Vagina (tissue), 2 donors: Measurements from ENCODE around the gene BAG5.

ENCODE experiments used
- CTCF ChIP-seq, 3 experiments: fragments of 450-650 bp in 2 of 3; fragments of 200-600 bp in 1 of 3; sonication (generic) in 1 of 3; IDR thresholded peaks; one replicate each; pipeline ENCODE4 v1.5.1; 2017 to 2019; ENCODE audit warnings: antibody characterized with exemption in 3 of 3, mild to moderate bottlenecking in 2 of 3, moderate library complexity in 2 of 3
- POLR2A ChIP-seq, 2 donors: fragments of 450-650 bp; IDR thresholded peaks; one replicate each; pipeline ENCODE4 v1.6.1; 2017; ENCODE audit warnings: antibody characterized with exemption in 2 of 2, mild to moderate bottlenecking in 2 of 2, moderate library complexity in 2 of 2
- POLR2AphosphoS5 ChIP-seq, 2 donors: sonication (generic); formaldehyde crosslinking; IDR thresholded peaks; one replicate each; pipeline ENCODE4 v1.9.0; 2017; ENCODE audit warnings: antibody characterized with exemption in 2 of 2, mild to moderate bottlenecking in 2 of 2, low read depth in 1 of 2; ENCODE audit not compliant: insufficient read depth in 1 of 2

- TF ChIP-seq POLR2A (IDR thresholded peaks at IDR 0.05) (no peak), CTCF (IDR thresholded peaks at IDR 0.05) (no peak), POLR2AphosphoS5 (IDR thresholded peaks at IDR 0.05; ENCODE audit: insufficient read depth in 1 of 2, low read depth in 1 of 2) (peak in 1 of 2 donors; percentile 69)
These were observed 27.2 kb downstream of the BAG5 start for GRCh38 chr14:103535081-103535890.
